H1 (cell line): ENCODE results near the gene MAML3.

Experiments used
- EGR1 ChIP-seq: IDR thresholded peaks from 2 replicates; pipeline ENCODE4 v1.6.1; 2011; ENCODE audit warnings: low read depth, low read length, borderline replicate concordance
- JUN ChIP-seq: IDR thresholded peaks from 2 replicates; pipeline ENCODE4 v1.6.1; 2011; ENCODE audit warnings: low read depth, mild to moderate bottlenecking, improper control_type of control experiment, low read length
- TF ChIP-seq, protein P1 (sequence below), 3 experiments: IDR thresholded peaks; 1 replicate in 2 of 3; 2 replicates in 1 of 3; pipeline versions ENCODE4 v1.5.1 to v1.6.1; 2011; ENCODE audit warnings: low read length in 3 of 3, mild to moderate bottlenecking in 3 of 3, inconsistent platforms in 2 of 3, low read depth in 1 of 3, moderate library complexity in 1 of 3; ENCODE audit not compliant: insufficient read depth in 1 of 3; ENCODE audit errors: control extremely low read depth in 1 of 3

DNA sequence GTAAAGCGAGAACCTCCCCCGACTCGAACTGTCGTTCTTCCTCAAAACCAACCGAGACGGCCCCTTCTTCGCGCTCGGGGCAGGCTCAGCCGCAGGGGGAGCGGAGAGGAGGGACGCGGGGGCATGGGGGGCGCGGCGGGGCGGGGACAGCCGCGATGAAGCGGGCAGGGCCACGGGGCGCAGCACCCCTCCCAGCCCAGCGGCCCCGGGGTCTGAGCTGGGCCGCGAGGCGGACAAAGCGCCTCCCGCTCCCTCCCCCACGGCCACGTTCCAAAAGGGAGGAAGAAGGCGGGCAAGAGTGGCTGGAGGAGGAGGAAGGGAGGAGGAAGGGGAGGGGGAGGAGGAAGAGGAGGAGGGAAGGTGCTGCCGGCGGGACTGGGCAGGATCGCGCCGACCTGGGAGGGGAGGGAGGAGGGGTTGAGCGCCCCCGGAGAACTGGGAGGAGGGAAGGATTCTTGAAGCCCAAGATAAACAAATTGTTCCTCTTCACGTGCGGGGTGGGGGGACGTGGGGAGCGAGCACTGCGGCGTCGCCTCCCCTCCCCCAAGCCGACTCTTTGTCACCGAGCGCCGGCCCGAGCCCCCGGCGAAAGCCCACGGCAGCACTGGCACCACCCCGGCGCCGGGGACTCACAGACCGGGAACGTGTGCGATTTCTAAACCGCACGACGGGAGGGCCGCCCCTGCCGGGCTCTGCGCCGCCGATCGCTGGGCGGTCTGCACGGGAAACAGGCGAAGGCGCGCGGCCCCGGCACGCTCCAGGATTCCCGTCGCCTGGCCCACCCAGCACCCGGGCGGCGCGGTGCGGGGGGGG is 2.9 kb downstream of the MAML3 start:
- TF ChIP-seq, protein P1, sequence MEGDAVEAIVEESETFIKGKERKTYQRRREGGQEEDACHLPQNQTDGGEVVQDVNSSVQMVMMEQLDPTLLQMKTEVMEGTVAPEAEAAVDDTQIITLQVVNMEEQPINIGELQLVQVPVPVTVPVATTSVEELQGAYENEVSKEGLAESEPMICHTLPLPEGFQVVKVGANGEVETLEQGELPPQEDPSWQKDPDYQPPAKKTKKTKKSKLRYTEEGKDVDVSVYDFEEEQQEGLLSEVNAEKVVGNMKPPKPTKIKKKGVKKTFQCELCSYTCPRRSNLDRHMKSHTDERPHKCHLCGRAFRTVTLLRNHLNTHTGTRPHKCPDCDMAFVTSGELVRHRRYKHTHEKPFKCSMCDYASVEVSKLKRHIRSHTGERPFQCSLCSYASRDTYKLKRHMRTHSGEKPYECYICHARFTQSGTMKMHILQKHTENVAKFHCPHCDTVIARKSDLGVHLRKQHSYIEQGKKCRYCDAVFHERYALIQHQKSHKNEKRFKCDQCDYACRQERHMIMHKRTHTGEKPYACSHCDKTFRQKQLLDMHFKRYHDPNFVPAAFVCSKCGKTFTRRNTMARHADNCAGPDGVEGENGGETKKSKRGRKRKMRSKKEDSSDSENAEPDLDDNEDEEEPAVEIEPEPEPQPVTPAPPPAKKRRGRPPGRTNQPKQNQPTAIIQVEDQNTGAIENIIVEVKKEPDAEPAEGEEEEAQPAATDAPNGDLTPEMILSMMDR (IDR thresholded peaks at IDR 0.05; ENCODE audit: control extremely low read depth in 1 of 3, insufficient read depth in 1 of 3, low read depth in 1 of 3, low read length in 3 of 3) = no peak
- TF ChIP-seq JUN = no peak
- peak; percentile 71 for TF ChIP-seq EGR1
